ENCODE results near the gene DLG2. TPM values are rescaled to one million over a fixed set of nuclear protein-coding genes. Genes with fewer than 3 reads are reported as not detected.

Gene DLG2
- total and polyA plus RNA-seq, 9 of the 15 experiments (the other 6 are each of a cell fraction or from before 2014, with no cell fraction given) = 0.52 to 1.6 (median 0.95) TPM

GRCh38 chr11:84740050-84740449 lies 887.1 kb downstream of the DLG2 start (continued):
- no peak for TF ChIP-seq FOXP4 (CRISPR knock-in tag; IDR thresholded peaks at IDR 0.05; ENCODE audit: borderline replicate concordance)
- no peak for TF ChIP-seq ARID3A (IDR thresholded peaks at IDR 0.05; ENCODE audit: borderline replicate concordance, low read depth, low read length)
- no peak for TF ChIP-seq ZNF583 (CRISPR knock-in tag; IDR thresholded peaks at IDR 0.05)

GRCh38 chr11:84724256-84724655 lies 902.9 kb downstream of the DLG2 start:
- no peak overlapping the region for H3K4me3 ChIP-seq

More at GRCh38 chr11:84724256-84724655, 902.9 kb downstream of the DLG2 start:
- WGBS (ENCODE audit: insufficient coverage, low coverage, missing lambda C conversion rate) = 5% methylated on average over 1 of the region's 1 CpG
- no peaks in the 10 kb centered on the region for H3K36me3 ChIP-seq (ENCODE audit: control insufficient read depth, insufficient read depth, low read length)
- no peak overlapping the region for H3K9ac ChIP-seq (ENCODE audit: insufficient read depth in 1 of 2, low read depth in 2 of 2, low read length in 2 of 2)
- CTCF ChIA-PET (ENCODE audit: low intra/inter-chr PET ratio) = no interaction called here
- H3K27ac ChIP-seq (ENCODE audit: extremely low read depth, low read depth, low read length) = no peak overlapping the region
- no peaks in the 10 kb centered on the region for H3K4me1 ChIP-seq (replicated peaks in 1 of 2; ENCODE audit: control insufficient read depth in 2 of 2, insufficient read depth in 2 of 2, low read length in 2 of 2)
- H3K4me2 ChIP-seq (ENCODE audit: insufficient read depth, low read length) = no peak overlapping the region
- H3K79me2 ChIP-seq (ENCODE audit: control insufficient read depth, insufficient read depth, low read length) = no peaks in the 10 kb centered on the region
- POLR2A ChIA-PET = no interaction called here
- no peaks in the 10 kb centered on the region for H3K27me3 ChIP-seq (ENCODE audit: control insufficient read depth in 2 of 2, insufficient read depth in 2 of 2, low read length in 2 of 2)
- in situ Hi-C loops (cut with MboI) (no loop called here), intact Hi-C loops (cut with micrococcal nuclease) (no loop called here)
- FAIRE-seq = no peak
- no peaks in the 10 kb centered on the region for H3K9me1 ChIP-seq (ENCODE audit: control insufficient read depth, insufficient read depth, low read length)
- no TSS peak for BruUV-seq (replicated peaks)
- no peaks in the 10 kb centered on the region for H4K20me1 ChIP-seq (replicated peaks; ENCODE audit: control insufficient read depth, insufficient read depth, low read length)
- no peak for ATAC-seq
- DNase-seq (ENCODE audit: extremely low read depth in 1 of 4, low spot score in 3 of 4) = no peak
- no peaks in the 10 kb centered on the region for H3K9me3 ChIP-seq (replicated peaks; ENCODE audit: control insufficient read depth, insufficient read depth, low read depth, low read length)
- no peak for TF ChIP-seq CUX1 (CRISPR knock-in tag; IDR thresholded peaks at IDR 0.05)
- no peak overlapping the region for H2AFZ ChIP-seq (ENCODE audit: low read depth, low read length)

Data from K562 (cell line).